Activated gamma-delta T cell treated with Interleukin-2 at 50 U/mL for 16 hours (primary cell): Measurements from ENCODE around the gene CYTH2.
A peak's percentile ranks its signal among the peaks of the same experiment; 100 is the strongest.
"Not testable (repeated sequence)": the region's sequence is repeated elsewhere in the genome, so short reads cannot be mapped to it uniquely, and the experiment has no call there.

Source experiments
- DNase-seq: peaks from one replicate; pipeline ENCODE4 v3.0.0-alpha.2; 2020

The CYTH2 gene

GRCh38 chr19:48478339-48479256 lies 9.4 kb downstream of the CYTH2 start:
- no peak for DNase-seq

- DNase-seq = no peak
Measured at GRCh38 chr19:48479686-48480085, 10.5 kb downstream of the CYTH2 start.

DNA sequence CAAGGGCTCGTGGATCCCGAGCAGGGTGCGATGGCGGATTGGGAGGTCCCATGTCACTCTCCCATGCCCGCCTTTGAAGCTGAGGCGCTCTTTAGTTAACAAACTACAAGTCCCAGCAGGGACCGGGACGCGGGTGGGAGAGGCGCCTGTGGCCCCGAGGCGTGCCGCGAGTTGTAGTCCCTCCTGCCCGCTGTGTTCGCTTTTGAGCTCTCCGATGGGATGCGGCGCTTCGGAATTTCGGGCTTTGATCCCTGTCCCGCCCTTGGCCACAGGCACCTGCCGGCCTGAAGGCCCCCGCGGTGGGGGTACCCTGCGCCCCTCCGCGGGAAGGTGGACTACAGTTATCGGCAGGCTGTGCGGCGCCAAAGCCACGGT lies 11.0 kb downstream of the CYTH2 start:
- DNase-seq = no peak

GRCh38 chr19:48480558-48481500 lies 11.7 kb downstream of the CYTH2 start:
- DNase-seq = peak; percentile 53

DNA sequence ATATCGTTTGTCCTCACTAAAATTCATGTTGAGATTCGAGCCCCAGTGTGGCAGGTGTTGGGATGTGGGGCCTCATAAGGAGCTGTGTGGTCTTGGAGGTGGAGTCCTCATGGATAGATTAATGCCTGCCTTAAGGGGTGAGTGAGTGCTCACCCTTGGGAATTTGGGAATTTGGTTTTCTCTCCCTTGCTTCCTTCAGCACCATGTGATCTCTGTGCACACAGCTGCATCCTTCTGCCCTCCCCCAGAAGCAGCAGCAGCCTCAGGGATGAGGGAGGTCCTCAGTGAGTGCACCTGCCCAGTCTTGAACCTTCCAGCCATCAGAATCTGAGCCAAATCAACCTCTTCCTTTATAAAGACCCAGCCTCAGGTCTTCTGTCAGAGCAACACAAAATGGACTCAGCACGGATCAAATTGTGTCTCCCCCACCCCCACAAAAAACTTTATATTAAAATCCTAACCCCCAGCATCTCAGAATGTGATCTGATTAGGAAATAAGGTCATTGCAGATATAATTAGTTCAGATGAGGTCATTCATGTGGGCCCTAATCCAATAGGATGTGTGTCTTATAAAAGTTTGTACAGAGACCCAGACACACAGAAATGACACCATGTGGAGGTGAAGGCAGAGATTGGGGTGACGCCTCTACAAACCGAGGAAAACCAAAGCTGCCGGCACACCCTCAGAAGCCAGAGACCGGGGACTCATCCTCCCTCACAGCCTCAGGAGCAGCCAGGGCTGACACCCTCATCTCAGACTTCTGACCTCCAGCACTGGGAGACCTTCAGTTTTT lies 12.9 kb downstream of the CYTH2 start:
- no peak for DNase-seq

DNA sequence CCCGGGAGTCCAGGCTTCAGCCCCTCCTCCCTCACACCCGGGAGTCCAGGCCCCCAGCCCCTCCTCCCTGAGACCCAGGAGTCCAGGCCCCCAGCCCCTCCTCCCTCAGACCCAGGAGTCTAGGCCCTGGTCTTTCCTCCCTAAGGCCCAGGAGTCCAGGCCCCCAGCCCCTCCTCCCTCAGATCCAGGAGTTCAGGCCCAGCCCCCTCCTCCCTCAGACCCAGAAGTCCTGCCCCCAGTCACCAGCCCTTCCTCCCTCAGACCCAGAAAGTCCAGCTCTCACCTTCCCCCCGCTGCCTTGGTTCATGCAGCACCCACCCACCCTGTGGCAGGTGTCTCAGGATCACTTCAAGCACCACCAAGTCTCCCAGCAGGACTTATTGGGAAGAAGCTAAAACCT lies 14.1 kb downstream of the CYTH2 start:
- DNase-seq = no peak

DNA sequence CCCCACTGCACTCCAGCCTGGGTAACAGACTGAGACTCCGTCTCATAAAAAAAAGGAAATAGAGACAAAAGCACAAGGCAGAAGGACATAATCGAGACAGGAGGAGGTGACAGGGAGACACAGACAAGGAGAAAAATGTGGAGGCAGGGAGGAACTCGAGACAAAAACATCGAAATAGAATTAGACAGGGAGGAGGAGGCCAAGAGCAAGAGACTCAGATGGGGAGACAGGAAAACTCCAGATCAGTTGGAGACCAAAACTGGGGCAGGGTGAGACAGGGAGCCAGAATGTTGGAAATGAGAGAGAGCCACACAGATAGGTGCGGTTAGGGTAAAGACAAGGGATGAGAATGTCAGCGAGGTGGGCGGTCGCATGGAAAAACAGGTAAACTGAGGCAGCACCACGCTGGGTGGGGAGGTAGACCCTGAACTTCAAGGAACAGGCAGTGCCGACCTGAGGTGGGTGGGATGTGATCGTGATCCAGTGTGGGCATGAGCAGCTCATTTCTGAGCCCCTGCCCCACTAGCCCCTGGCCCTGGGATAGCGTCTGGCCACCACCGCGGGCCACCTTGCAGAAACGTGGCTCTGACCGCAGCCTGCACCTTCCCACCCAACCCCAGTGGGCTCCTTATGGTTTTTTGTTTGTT lies 15.2 kb downstream of the CYTH2 start:
- DNase-seq = no peak

DNA sequence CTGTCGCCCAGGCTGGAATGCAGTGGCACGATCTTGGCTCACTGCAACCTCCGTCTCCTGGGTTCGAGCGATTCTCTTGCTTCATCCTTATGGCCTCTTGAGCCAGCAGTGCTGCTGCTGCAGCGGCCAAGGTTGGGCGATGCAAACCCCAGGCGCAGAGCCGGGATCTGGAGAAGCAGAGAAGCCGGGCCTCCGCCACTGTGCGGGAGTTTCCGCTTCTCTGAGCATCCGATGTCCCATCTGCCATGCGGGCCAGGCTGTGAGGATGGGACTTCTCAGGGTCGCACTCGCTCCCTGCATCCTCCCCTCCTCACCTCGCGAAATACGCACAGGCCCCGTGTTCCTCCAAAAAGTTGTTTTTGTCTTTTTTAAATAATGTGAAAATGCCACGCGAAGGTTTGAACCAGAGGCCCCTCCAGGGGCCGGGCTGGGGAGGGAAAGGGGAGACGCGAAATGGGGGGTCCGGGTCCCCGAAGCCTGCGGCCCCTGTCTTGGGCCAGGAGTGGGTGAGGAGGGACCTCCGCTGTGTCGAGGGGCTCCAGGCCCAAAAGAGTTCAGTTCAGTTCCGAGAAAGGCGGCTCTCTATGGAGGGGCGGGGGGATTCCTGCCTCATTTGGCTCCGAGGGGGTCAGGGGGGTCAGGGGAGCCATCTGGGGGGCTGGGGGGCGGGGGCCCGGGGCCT lies 15.9 kb downstream of the CYTH2 start:
- no peak for DNase-seq

GRCh38 chr19:48486706-48487105 lies 17.5 kb downstream of the CYTH2 start:
- DNase-seq = not testable (repeated sequence)

DNA sequence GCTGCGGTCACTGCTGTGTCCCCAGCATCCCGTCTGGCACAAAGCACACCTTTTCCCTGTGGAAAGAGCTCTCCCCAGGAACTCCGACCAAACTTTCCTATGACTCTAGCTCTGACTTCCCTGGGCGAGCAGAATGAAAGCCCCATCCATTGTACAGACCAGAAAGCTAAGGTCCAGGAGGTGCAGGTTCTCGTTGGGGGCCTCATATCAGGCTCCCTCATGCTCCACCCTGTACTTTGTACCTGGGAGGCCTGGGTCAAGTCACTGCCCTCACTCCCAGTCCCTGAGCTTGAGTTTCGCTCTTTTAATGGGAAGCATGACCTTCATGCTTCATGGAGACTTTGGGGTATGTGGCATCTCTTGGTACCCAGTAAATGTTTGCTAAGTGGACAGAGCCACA lies 18.4 kb downstream of the CYTH2 start:
- no peak for DNase-seq

DNA sequence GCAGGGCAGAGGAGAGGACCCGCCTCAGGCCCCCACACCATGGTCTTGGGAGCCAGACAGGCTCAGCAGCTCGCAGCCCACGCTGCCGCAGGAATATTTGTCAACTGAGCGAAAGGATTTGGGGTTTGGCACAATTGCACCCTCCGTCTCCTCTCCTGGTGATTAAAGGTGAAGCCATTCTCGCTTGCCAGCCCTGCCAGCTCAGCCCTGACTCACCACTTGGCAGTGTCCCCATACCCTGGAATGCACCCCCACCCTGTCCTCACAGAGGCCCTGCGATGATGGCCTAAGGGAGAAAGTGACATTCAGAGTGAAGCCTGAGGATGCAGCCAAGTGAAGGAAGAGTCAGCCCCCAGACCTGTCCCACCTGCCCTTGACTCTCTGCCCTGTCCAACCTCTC lies 18.8 kb downstream of the CYTH2 start:
- no peak for DNase-seq

DNA sequence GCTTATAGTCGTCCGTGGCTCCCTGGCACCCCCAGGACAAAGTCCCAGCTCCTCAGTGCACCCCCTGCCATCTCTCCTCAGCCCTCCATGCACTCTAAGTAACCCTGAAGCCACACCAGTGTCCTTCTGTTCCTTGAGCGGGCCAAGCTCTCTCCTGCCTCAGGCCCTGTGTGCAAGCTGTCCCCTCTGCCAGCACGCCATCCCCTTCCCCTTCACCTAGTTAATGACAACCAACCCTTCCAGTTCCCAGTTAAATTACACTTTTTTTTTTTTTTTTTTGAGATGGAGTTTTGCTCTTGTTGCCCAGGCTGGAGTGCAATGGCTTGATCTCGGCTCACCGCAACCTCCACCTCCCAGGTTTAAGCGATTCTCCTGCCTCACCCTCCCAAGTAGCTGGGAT lies 19.3 kb downstream of the CYTH2 start:
- DNase-seq = not testable (repeated sequence)

GRCh38 chr19:48489608-48490216 lies 20.5 kb downstream of the CYTH2 start:
- peak; percentile 79 for DNase-seq

GRCh38 chr19:48490981-48491792 lies 22.0 kb downstream of the CYTH2 start:
- peak; percentile 54 for DNase-seq

DNA sequence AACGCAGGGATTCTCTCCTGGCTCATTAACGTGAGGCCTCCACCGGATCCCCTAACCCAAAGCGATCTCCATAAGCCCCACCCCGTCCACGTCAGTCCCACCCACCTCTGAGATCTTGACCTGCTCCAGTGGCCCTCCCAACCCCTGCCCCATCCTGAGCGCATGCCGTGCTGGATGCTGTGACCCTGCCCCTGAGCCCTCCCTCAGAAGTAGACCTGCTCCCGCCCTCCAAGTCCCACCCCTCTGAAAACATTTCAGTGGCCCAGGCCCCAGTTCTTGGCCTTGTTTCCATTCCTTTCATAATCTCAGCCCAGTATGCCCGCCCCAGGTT lies 22.6 kb downstream of the CYTH2 start:
- no peak for DNase-seq

GRCh38 chr19:48492925-48493717 lies 24.0 kb downstream of the CYTH2 start:
- DNase-seq = peak; percentile 72

DNA sequence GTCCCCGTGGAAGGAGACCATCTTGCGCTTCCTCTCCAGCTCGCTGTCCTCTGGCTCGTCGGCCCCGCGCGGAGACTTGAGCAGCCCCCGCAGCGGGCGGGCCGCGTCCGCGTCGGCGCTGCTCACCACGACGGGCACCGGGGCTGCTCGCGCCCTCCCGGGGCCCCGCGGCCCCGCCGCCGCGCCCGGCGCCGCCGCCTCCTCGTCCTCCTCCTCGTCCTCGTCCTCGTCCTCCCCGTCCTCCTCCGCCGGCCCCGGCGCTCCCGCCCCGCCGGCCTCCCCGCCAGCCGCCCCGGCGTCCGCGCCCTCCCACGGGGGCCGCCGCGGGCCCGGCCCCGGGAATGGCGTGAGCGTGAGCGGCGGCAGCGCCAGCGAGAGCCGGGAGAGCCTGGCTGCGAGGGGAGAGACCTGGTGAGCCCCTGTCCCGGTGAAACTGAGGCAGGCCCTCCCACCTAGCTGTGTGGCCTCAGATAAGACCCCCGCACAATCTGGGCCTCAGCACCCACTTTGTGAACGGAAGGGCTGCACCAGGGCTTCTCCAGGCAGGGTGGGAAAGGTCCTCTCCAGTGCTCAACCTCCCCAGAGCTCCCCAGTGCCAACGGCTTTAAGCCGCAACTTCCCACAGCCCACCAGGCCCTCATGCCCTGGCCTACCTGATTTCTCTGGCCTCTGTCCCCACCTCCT lies 24.7 kb downstream of the CYTH2 start:
- no peak for DNase-seq

- no peak for DNase-seq
Measured at GRCh38 chr19:48495396-48495795, 26.2 kb downstream of the CYTH2 start.
